Measurements from ENCODE around the gene OOSP4A. TPM values are rescaled to one million over a fixed set of nuclear protein-coding genes. Genes with fewer than 3 reads are reported as not detected.

Gene OOSP4A
- total RNA-seq, 4 donors from 2014 or later = not detected

DNA sequence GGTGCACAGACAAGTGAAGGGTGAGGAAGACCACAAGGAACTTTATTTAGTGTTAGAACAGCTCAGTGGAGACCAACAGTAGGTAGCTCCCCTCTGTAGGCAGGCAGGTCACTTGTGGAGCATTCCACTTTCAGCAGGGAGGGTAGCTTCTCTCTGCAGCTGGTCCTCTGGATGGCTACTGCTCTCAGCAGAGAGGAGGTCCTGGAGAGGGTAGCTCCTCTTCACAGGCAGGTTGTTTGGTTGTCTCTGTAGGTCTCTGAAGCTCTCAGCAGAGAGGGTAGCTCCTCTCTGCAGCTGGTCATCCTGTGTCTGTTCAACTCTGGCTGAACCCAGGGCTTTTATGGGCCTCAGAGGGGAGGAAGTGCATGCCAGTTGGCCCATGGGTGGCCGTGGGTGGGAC is 32.1 kb upstream of the OOSP4A start:
- Histone ChIP-seq H3K27ac (no peak overlapping the region), H3K4me1 (no peaks in the 10 kb centered on the region), H3K9me3 (peaks cover 0 to 12% (median 0%) of the 10 kb centered on the region in 3 donors), H3K27me3 (no peaks in the 10 kb centered on the region), H3K36me3 (no peaks in the 10 kb centered on the region), H3K4me3 (no peak overlapping the region)
- no peak for ATAC-seq
- no CpG with 5 or more reads among the region's 1 CpG for WGBS, 2 donors (ENCODE audit: low coverage in 1 of 2)
- TF ChIP-seq POLR2A (IDR thresholded peaks at IDR 0.05) (no peak), POLR2AphosphoS5 (IDR thresholded peaks at IDR 0.05) (no peak), EP300 (IDR thresholded peaks at IDR 0.05) (no peak)
- TF ChIP-seq, protein P1, sequence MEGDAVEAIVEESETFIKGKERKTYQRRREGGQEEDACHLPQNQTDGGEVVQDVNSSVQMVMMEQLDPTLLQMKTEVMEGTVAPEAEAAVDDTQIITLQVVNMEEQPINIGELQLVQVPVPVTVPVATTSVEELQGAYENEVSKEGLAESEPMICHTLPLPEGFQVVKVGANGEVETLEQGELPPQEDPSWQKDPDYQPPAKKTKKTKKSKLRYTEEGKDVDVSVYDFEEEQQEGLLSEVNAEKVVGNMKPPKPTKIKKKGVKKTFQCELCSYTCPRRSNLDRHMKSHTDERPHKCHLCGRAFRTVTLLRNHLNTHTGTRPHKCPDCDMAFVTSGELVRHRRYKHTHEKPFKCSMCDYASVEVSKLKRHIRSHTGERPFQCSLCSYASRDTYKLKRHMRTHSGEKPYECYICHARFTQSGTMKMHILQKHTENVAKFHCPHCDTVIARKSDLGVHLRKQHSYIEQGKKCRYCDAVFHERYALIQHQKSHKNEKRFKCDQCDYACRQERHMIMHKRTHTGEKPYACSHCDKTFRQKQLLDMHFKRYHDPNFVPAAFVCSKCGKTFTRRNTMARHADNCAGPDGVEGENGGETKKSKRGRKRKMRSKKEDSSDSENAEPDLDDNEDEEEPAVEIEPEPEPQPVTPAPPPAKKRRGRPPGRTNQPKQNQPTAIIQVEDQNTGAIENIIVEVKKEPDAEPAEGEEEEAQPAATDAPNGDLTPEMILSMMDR (IDR thresholded peaks at IDR 0.05) = no peak

DNA sequence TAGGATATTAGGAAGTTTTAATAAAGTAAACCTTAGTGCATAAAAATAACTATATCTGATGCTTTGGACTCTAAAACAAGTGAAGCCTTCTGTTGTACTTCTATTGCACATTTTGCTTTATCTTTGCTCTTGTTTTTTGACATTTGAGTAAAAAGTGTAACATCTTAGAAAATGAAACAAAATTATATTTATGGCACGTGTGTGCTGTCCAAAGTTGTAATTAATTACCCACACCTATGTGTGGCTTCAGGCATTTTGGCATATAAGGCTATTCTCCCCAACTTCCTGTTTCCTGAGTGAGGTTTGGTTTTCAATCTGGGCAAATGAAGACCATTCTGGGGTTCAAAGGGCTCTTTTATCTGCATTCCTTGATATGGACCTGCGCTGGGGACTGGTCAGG is 25.7 kb upstream of the OOSP4A start, which contains the start of gene OOSP1:
Gene OOSP1, plus strand, starts transcription at position 301 of the 400 bp plus-strand sequence. Its CDS starts 23 bp downstream, at position 324.
- no peak within 1 kb of the TSS for H3K27ac ChIP-seq
- no peak for TF ChIP-seq EP300 (IDR thresholded peaks at IDR 0.05)
- no peak for TF ChIP-seq POLR2A (IDR thresholded peaks at IDR 0.05)
- TF ChIP-seq, protein P1 (IDR thresholded peaks at IDR 0.05) = no peak
- no peak for TF ChIP-seq POLR2AphosphoS5 (IDR thresholded peaks at IDR 0.05)
- no peak within 1 kb of the TSS for H3K4me3 ChIP-seq
- no peaks in the 10 kb centered on the region for H3K9me3 ChIP-seq
- 33 to 62% methylated on average over 2 of the region's 2 CpGs for WGBS, 2 donors (ENCODE audit: low coverage in 1 of 2)
- no peaks in the 10 kb centered on the region for H3K27me3 ChIP-seq
- H3K4me1 ChIP-seq = no peaks in the 10 kb centered on the region
- ATAC-seq = no peak
- no peaks in the 10 kb centered on the region for H3K36me3 ChIP-seq

DNA sequence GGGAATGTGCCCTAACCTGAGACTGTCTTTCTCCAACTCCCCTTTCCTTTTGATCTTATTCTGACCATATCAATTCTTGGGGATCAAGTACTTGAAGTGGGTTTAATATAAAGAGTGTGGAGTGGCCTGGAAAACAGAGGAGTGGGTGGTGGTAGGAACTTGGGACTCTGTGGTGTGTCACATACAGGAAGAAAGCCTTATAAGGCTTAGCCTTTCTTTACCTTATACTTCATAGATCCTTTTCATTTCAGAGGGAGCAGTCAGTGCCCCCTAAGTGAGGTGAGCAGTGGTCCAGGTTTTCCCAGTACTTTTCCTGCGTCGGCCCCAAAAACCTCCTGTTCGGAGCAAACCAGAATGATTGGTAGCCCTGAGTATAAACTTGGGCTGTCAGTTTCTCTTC is 25.1 kb upstream of the OOSP4A start:
- 88 to 100% methylated on average over 1 to 3 of the region's 3 CpGs for WGBS, 2 donors (ENCODE audit: low coverage in 1 of 2)
- TF ChIP-seq POLR2AphosphoS5 (IDR thresholded peaks at IDR 0.05) (no peak), EP300 (IDR thresholded peaks at IDR 0.05) (no peak), POLR2A (IDR thresholded peaks at IDR 0.05) (no peak)
- TF ChIP-seq, protein P1 (IDR thresholded peaks at IDR 0.05) = no peak
- no peak for ATAC-seq
- H3K27me3 ChIP-seq = no peaks in the 10 kb centered on the region
- H3K27ac ChIP-seq = no peak overlapping the region
- H3K4me1 ChIP-seq = no peaks in the 10 kb centered on the region
- H3K9me3 ChIP-seq = no peaks in the 10 kb centered on the region
- H3K4me3 ChIP-seq = no peak overlapping the region
- no peaks in the 10 kb centered on the region for H3K36me3 ChIP-seq

DNA sequence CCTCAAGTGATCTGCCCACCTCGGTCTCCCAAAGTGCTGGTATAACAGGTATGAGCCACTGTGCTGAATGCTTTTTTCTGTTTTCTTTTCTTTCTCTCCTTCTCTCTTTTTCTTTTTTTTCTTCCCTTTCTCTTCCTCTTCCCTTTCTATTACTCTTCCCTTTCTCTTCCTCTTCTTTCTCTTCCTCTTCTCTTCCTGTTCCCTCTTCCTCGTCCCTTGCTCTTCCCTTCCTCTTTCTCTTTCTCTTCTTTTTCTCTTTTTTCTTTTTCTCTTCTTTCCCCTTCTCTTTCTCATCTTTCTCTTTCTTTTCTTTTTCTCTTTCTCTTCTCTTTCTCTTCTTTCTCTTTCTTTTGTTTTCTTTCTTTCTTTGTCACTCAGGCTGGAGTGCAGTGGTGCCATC is 24.4 kb upstream of the OOSP4A start:
- 77% methylated on average over 2 of the region's 2 CpGs; no CpG with 5 or more reads in 1 of the 2 donors for whole genome bisulfite sequencing, 2 donors (ENCODE audit: low coverage in 1 of 2)
- TF ChIP-seq EP300 (IDR thresholded peaks at IDR 0.05) = no peak
- TF ChIP-seq POLR2AphosphoS5 (IDR thresholded peaks at IDR 0.05) = no peak
- TF ChIP-seq POLR2A (IDR thresholded peaks at IDR 0.05) = no peak
- TF ChIP-seq, protein P1 (IDR thresholded peaks at IDR 0.05) = no peak
- H3K27me3 ChIP-seq = no peaks in the 10 kb centered on the region
- no peak overlapping the region for H3K27ac ChIP-seq
- no peaks in the 10 kb centered on the region for H3K4me1 ChIP-seq
- H3K36me3 ChIP-seq = no peaks in the 10 kb centered on the region
- H3K9me3 ChIP-seq = no peaks in the 10 kb centered on the region
- no peak overlapping the region for H3K4me3 ChIP-seq
- ATAC-seq = no peak

DNA sequence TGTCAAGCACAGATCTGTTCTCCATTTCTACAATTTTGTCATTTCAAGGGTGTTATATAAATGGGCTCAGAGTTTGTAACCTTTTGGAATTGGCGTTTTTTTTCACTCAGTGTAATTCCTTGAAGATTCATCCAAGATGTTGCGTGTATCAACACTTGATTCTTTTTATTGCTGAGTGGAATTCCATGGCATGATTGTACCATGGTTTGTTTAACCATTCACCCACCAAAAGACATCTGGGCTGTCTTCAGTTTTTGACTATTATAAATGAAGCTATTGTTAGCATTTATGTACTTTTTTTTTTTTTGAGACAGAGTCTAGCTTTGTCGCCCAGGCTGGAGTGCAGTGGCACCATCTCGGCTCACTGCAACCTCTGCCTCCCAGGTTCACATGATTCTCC is 22.7 kb upstream of the OOSP4A start:
- no peak overlapping the region for H3K27ac ChIP-seq
- no peaks in the 10 kb centered on the region for H3K36me3 ChIP-seq
- TF ChIP-seq POLR2A (IDR thresholded peaks at IDR 0.05) (no peak), EP300 (IDR thresholded peaks at IDR 0.05) (no peak), POLR2AphosphoS5 (IDR thresholded peaks at IDR 0.05) (no peak)
- TF ChIP-seq, protein P1 (IDR thresholded peaks at IDR 0.05) = no peak
- 63 to 80% methylated on average over 4 of the region's 4 CpGs for WGBS, 2 donors (ENCODE audit: low coverage in 1 of 2)
- no peak for ATAC-seq
- H3K4me1 ChIP-seq = no peaks in the 10 kb centered on the region
- H3K4me3 ChIP-seq = no peak overlapping the region
- no peaks in the 10 kb centered on the region for H3K27me3 ChIP-seq
- no peaks in the 10 kb centered on the region for H3K9me3 ChIP-seq
